ENCODE data around the gene ADM.

The ADM gene

DNA sequence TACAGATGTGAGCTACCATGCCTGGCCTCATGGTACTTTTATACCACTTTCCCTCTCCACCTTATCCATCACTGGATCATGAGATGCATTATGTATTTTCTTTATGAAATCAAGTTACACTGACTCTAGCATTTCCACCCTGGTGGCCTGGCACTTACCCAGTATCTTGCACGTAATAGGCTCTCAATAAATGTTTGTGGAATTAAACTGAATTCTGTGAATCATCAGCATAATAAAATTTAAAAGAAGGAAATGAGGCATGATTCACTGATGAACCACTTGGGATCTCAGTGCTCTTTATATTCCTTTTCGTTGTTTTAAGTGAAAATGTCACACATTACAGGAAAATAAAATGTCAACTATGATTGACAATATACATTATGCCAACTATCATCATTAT is 25.1 kb downstream of the ADM start:
- no peak for FAIRE-seq

DNA sequence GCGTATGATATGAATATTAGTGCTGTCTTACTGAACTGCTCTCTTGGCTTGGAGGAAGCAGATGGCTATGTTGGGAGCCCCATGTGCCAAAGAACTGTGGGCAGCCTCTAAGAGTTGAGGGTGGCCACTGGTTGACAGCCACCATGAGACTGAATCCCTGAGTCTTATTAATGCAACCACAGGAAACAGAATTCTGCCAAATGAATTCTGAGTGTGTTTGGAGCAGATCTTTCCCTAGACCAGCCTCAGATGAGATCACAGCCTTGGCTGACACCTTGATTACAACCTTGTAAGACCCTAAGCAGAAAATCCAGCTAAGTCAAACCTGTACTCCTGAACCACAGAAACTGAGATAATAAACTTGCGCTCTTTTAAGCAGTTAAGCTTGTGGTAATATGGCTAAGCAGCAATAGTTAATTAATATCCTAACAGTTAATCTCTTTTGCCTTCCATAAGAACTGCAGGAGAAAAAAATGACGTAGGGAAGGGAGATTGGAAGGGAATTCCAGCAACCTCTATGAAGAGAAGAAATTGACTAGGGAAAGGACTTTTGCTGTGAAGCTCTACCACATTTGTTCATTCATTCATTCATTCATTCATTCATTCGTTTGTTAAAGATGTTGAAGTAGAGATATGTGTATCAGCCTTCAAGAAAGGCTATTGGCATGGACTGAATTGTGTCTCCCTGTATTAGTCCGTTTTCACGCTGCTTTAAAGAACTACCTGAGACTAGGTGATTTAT is 26.8 kb downstream of the ADM start:
- no peak for FAIRE-seq

DNA sequence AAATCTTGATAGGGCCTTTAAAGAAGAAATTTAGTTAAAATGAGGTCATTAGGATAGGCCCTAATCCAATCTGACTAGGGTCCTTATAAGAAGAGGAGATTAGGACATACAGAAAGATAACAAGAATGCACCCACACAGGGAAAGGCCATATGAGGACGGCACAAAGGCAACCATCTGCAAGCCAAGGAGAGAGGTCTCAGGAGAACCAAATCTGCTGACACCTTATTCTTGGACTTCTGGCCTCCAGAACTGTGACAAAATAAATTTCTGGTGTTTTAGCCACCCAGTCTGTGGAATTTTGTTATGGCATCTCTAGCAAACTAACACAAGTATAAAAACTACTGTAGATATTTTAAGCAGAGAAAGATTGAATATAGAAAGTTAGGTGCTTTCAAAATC is 28.6 kb downstream of the ADM start:
- no peak for FAIRE-seq

DNA sequence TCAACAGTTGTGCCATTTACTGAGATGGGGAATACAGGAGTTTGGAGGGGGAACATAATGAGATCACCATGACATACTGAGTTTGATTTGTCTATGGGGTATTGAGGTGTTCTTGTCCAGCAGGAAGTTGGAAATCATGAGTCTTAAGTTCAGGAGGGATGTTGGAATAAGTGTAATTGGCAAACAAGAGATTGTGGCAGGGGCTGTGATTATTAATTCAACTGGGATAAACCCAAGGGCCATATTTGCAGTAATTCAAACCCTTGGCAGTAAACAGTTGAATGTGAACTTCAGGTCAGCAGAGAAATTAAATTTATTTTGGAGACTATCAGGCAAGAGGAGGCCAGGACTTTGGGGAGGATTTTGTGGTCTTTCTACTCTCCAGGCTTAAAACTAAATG is 33.4 kb downstream of the ADM start:
- no peak for FAIRE-seq

DNA sequence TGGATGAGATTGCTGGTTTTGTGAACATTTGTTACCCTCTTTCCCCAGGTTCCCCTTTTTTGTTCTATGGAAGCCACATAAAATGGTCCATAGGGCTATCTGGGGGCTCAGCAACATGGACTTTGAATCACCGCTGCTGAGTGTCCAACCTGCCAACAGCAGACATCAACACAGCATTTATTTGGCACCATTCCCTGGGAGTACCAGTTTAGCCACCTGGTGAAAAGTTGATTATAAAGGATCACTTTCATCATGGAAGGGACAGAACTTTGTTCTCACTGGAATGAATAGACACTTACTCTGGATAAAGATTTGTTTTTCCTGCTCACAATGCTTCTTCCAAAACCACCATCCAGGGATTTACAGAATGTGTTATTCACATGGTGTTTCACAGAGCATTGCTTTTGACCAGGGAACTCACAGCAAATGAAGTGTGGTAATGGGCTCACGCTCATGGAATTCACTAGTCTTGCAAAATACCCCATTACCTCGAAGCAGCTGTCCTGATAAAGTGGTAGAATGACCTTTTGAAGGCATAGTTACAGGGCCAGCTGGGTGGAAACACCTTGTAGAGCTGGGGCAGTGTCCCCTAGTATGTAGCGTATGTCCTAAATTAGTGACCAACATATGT is 43.9 kb downstream of the ADM start:
- no peak for FAIRE-seq

DNA sequence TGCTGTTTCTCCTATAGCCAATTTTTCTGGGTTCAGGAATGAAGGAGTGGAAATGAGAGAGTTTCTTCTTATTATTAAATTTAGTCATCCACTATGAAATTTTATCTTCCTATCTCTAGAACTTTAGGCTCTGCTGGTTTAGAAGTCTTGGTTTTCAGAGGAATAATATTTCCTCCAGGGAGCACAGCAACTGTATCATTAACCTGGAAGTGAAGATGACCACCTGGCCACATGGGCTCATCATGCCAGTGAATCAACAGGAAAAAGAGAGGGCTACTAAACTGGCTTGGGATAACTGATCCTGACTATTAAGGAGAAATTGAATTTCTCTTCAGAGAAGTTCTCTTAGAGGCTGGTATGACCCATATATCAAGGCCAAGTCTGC is 44.4 kb downstream of the ADM start:
- FAIRE-seq, result no peak

DNA sequence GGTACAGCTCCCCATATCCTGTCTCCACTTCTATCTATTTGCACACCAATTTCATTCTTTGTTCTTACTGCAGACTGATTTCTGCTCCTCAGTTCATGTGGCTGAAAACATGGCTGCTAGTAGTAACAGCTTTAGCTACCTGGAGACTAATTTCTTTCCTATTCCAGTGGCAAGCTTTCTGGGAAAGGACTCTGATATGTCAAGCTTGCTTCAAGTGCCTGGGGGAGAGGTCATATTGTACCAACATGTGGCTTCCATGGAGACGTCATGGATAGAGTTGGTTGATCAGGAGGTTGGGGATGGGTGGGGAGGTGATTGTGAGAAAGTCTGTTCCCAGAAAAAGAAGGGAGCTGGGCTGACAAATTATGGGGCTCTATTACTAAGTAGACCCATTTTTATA is 44.9 kb downstream of the ADM start:
- no peak for FAIRE-seq

DNA sequence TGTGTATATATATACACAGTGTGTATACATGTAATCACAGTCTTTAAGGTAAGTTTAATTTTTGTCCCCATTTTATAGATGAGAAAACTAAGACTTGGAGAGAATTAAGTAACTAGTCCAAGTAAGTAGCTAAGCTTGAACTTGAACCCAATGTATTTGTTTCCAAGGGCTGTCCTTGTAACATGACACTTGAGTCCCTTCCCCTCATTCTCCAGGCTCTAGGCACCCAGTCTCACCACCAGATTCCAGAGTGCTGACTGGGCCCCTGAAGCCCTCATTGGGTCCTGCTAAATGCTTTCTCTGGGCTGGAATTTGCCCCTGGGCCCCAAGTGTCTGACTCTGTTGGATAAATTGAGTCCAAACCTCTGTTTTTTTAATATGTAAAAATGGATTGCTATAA is 45.5 kb downstream of the ADM start:
- FAIRE-seq, result no peak

DNA sequence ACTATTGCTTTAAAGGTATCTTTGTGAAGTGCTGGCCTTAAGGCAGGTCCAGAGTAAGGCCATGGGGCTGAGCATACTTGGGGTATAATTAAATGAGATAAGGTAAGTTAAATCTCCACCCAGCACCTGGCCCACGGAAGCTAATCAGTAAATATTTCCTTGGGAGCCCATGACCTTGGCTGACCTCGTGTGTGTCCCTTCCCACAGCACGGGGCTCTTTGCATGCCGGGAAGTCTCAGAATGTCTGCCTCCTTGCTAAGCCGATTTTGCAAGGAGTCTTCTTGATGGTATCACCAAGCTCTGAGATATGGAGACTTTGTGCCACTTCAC is 46.5 kb downstream of the ADM start:
- no peak for FAIRE-seq

DNA sequence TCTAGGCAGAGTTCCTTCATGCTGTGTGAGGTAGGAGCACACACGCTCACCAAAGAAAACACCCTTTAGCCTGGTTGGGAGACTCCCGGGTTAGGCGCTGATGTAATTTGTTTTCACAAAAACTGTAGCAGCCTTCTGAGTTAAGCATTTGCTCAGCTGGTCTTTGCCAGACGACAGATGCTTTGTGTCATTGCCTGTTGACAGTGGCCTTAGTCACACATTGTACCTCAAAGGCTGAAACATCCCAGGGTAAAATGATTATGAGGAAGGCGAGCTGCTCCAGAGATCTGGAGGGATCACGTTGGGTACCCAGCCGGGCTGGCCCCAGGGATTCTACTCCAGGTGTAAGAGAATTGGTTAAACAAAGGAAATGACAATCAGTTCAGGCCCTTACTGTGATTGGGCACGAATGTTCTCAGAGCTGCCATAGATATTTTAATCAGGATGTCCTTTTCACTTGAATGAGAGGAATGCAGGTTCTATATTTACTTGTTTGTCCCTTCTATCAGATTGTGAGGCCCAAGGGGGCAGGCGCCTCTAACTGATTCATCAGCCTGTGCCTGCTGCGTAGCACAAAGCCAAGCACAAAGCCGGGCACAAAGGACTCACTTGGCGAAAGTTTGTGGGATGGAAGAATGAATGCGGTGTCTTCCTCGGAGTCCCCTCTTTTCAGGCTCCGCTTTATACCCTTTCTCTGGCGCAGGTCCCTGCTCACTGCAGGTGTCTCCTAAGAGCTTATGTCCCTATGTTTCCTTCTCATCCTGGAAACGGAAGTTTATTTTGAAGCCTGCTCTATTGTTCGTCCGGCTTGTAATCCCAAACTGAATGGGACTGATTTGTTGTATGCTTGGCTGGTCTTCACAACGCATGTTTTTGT is 47.1 kb downstream of the ADM start:
- FAIRE-seq, result no peak

DNA sequence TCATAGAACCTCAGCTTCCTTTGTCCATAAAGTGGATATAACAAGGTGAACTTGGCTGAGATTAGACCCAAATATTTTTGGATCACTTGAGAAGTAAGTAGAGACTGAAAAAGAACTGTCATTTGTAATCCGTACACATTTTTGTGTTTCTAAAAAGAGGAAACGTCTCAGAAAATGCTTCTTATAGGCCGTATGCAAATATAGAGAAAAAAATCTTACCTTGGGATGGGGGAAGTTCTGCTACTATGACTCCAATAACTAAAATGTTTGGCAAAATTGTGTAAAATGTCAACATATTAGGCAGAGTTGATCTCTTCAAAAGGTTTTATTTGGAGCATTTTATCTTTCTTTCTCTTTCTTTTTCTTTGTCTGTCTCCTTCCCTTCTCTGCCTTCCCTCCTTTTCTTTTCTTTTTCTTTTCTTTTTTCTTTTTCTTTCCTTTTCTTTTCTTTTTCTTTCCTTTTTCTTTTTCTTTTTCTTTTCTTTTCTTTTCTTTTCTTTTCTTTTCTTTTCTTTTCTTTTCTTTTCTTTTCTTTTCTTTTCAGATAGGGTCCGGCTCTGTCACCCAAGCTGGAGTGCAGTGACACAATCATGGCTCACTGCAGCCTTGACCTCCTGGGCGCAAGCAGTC is 48.2 kb downstream of the ADM start:
- no peak for FAIRE-seq

DNA sequence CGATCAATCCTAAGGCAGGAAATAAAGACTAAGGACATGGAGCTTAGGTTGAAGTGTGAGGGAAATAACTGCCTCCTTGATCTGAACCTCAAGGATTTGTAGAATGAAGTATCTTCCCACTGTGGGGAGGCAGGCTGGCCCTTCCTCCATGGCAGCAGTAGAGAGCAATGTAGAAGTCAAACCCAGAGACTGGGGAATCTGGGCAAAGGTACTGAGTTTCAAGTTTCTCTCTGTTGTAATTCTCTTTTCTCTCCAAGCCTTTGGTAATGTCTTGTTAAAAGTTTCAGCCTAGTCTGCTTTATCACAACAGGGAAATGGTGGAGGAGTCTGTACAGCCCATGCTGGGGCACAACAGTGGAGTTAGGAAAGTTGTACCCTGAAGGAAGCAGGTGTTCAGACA is 49.5 kb downstream of the ADM start:
- no peak for FAIRE-seq

DNA sequence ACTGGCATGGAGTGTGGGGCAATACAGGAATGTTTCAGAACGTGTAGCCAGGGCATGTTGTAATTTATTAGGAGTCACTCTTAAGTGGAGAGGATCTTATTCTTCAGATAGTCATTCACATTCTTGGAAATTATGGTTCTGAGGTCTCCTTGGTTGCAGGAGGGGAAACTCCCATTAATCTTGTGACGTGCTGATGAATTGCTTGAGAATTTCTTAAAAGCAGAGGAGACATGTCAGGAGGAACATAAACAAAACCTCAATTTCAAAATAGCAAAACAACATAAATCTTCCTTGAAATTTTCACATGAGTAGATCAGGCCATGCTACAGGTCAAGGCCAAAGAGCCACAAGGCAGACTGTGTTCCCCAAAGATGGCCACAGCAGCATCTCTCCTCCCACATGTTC is 50.4 kb downstream of the ADM start:
- no peak for FAIRE-seq

DNA sequence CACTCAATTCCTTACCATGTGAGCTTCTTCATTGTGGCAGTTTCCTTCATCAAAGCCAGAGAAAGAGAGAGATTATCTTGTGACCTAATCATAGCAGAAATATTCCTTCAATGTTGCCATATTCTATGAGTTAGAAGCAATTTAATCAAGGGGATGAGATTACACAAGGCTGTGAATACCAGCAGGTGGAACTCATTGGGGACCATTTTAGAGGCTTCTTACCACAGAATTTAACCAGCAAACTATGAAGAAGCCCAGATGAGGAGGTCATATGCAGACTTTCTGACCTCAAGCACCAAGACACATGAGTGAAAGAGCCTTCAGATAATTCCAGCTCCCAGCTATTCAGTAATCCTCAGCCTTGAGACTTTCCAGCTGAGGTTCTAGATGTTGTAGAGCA is 51.3 kb downstream of the ADM start:
- FAIRE-seq, result no peak
